Measurements from ENCODE around the gene MEGF9. TPM values are rescaled to one million over a fixed set of nuclear protein-coding genes. Genes with fewer than 3 reads are reported as not detected.

The MEGF9 gene
- total RNA-seq, 1 experiment from 2014 or later: 35.7 TPM

- intact Hi-C loops (cut with micrococcal nuclease; ENCODE audit: unreplicated experiment): loop anchor here (1.0 kb wide), 1 partner anchor 55 kb away; no protein-coding TSS in a partner anchor
- H3K27ac ChIP-seq: 0 out of 2 replicates have a peak overlapping the region, but pooled peaks have one; percentile 0
- TF ChIP-seq CTCF (conservative IDR thresholded peaks at IDR 0.05): no peak
- no peak for TF ChIP-seq EZH2 (IDR thresholded peaks at IDR 0.05; ENCODE audit: low read depth)
- peaks cover 11% of the 10 kb centered on the region for H3F3A ChIP-seq (ENCODE audit: insufficient read depth, low read depth)
- BruUV-seq (replicated peaks): no TSS peak
- DNase-seq: peak; percentile 6 to 55
- no peak overlapping the region for H3K4me3 ChIP-seq
- H3K4me2 ChIP-seq: peak overlapping the region; percentile 30
- H3K79me2 ChIP-seq (ENCODE audit: low read depth): peaks cover 36% of the 10 kb centered on the region
- POLR2A ChIA-PET (ENCODE audit: unreplicated experiment): interaction anchor here (0.6 kb wide), 1 partner anchor 271 kb away, joined by 23 read pairs; no protein-coding TSS in a partner anchor
- H2AFZ ChIP-seq: no peak overlapping the region
- peaks cover 28% of the 10 kb centered on the region for H3K36me3 ChIP-seq (ENCODE audit: low read depth)
- CTCF ChIA-PET: interaction anchor here (1.2 kb wide), 1 partner anchor 35 kb away, joined by 4 read pairs; no protein-coding TSS in a partner anchor
- no peaks in the 10 kb centered on the region for H3K9me3 ChIP-seq (ENCODE audit: insufficient read depth, low read depth)
- no peaks in the 10 kb centered on the region for H3K9me2 ChIP-seq (ENCODE audit: insufficient read depth)
- H3K4me1 ChIP-seq (replicated peaks; ENCODE audit: insufficient read depth): peaks cover 17% of the 10 kb centered on the region
- no peaks in the 10 kb centered on the region for H3K27me3 ChIP-seq (ENCODE audit: insufficient read depth, low read depth)
- peaks cover 4% of the 10 kb centered on the region; the same call in 1 of the 2 replicates for H4K20me1 ChIP-seq (ENCODE audit: insufficient read depth)
Observed at GRCh38 chr9:120655005-120655622, 59.2 kb downstream of the MEGF9 start.

GRCh38 chr9:120654272-120654671 lies 60.0 kb downstream of the MEGF9 start:
- no TSS peak for BruUV-seq (replicated peaks)
- Histone ChIP-seq H3K36me3 (ENCODE audit: low read depth) (peaks cover 28% of the 10 kb centered on the region), H3F3A (ENCODE audit: insufficient read depth, low read depth) (peaks cover 14% of the 10 kb centered on the region), H3K9me2 (ENCODE audit: insufficient read depth) (no peaks in the 10 kb centered on the region), H3K4me2 (no peak overlapping the region), H4K20me1 (ENCODE audit: insufficient read depth) (no peaks in the 10 kb centered on the region; the same call in 1 of the 2 replicates), H3K9me3 (ENCODE audit: insufficient read depth, low read depth) (no peaks in the 10 kb centered on the region), H3K27ac (no peak overlapping the region), H3K27me3 (ENCODE audit: insufficient read depth, low read depth) (no peaks in the 10 kb centered on the region), H3K79me2 (ENCODE audit: low read depth) (peaks cover 35% of the 10 kb centered on the region), H3K4me1 (replicated peaks; ENCODE audit: insufficient read depth) (peaks cover 17% of the 10 kb centered on the region), H3K4me3 (no peak overlapping the region), H2AFZ (no peak overlapping the region)
- no peak for TF ChIP-seq EZH2 (IDR thresholded peaks at IDR 0.05; ENCODE audit: low read depth)
- TF ChIP-seq CTCF (conservative IDR thresholded peaks at IDR 0.05): no peak
- no peak for DNase-seq
- intact Hi-C loops (cut with micrococcal nuclease; ENCODE audit: unreplicated experiment): no loop called here
- ChIA-PET POLR2A (ENCODE audit: unreplicated experiment) (interaction anchor here (0.6 kb wide), 2 partner anchors 47 to 272 kb away, joined by 3 to 23 read pairs; no protein-coding TSS in a partner anchor), CTCF (interaction anchor here (1.2 kb wide), 1 partner anchor 34 kb away, joined by 4 read pairs; no protein-coding TSS in a partner anchor)

GRCh38 chr9:120653762-120654161 lies 60.5 kb downstream of the MEGF9 start:
- Histone ChIP-seq H3K27ac (no peak overlapping the region), H3K4me3 (no peak overlapping the region), H4K20me1 (ENCODE audit: insufficient read depth) (no peaks in the 10 kb centered on the region; the same call in 1 of the 2 replicates), H2AFZ (no peak overlapping the region), H3F3A (ENCODE audit: insufficient read depth, low read depth) (peaks cover 16% of the 10 kb centered on the region), H3K9me2 (ENCODE audit: insufficient read depth) (no peaks in the 10 kb centered on the region), H3K4me2 (no peak overlapping the region), H3K9me3 (ENCODE audit: insufficient read depth, low read depth) (no peaks in the 10 kb centered on the region), H3K79me2 (ENCODE audit: low read depth) (peaks cover 36% of the 10 kb centered on the region), H3K36me3 (ENCODE audit: low read depth) (peaks cover 26% of the 10 kb centered on the region), H3K27me3 (ENCODE audit: insufficient read depth, low read depth) (no peaks in the 10 kb centered on the region), H3K4me1 (replicated peaks; ENCODE audit: insufficient read depth) (peaks cover 17% of the 10 kb centered on the region)
- no peak for TF ChIP-seq EZH2 (IDR thresholded peaks at IDR 0.05; ENCODE audit: low read depth)
- CTCF ChIA-PET: interaction anchor here (0.6 kb wide), 1 partner anchor 92 kb away, joined by 4 read pairs; no protein-coding TSS in a partner anchor
- DNase-seq: no peak
- POLR2A ChIA-PET (ENCODE audit: unreplicated experiment): no interaction called here
- intact Hi-C loops (cut with micrococcal nuclease; ENCODE audit: unreplicated experiment): no loop called here
- BruUV-seq (replicated peaks): no TSS peak

All from PC-9 (cell line).